Measurements from ENCODE around the gene ZBTB38.

GRCh38 chr3:141343865-141344271 is 24.4 kb upstream of the ZBTB38 start:
- no peak for TF ChIP-seq CTCF (IDR thresholded peaks at IDR 0.05)
- no peak for TF ChIP-seq POLR2A (IDR thresholded peaks at IDR 0.05)
